HG03175 (cell line): ENCODE measurements around the gene SF3A1.
"Not testable (repeated sequence)": the region's sequence is repeated elsewhere in the genome, so short reads cannot be mapped to it uniquely, and the experiment has no call there.

ENCODE experiments used
- ATAC-seq: cut with Tn5 transposase; IDR thresholded peaks from one replicate; pipeline ENCODE4 v1.9.1; 2021; ENCODE audit warnings: mild to moderate bottlenecking, moderate library complexity; ENCODE audit not compliant: unreplicated experiment

The SF3A1 gene

GRCh38 chr22:30348809-30349208 is 7.9 kb downstream of the SF3A1 start:
- no peak for ATAC-seq

- ATAC-seq, result no peak
Observed at GRCh38 chr22:30348404-30348803, 8.3 kb downstream of the SF3A1 start.

GRCh38 chr22:30347255-30347892 is 9.3 kb downstream of the SF3A1 start:
- ATAC-seq, result no peak

GRCh38 chr22:30344447-30345200 is 12.1 kb downstream of the SF3A1 start:
- no peak for ATAC-seq

- no peak for ATAC-seq
Observed at GRCh38 chr22:30340911-30341685, 15.6 kb downstream of the SF3A1 start.

GRCh38 chr22:30338802-30339201 is 17.9 kb downstream of the SF3A1 start:
- ATAC-seq, result no peak

- not testable (repeated sequence) for ATAC-seq
Observed at GRCh38 chr22:30338341-30338740, 18.4 kb downstream of the SF3A1 start.

GRCh38 chr22:30337461-30337778 is 19.3 kb downstream of the SF3A1 start:
- no peak for ATAC-seq

GRCh38 chr22:30336752-30337460 is 19.8 kb downstream of the SF3A1 start:
- no peak for ATAC-seq

GRCh38 chr22:30335236-30335635 is 21.5 kb downstream of the SF3A1 start:
- no peak for ATAC-seq

GRCh38 chr22:30334646-30335045 is 22.0 kb downstream of the SF3A1 start:
- ATAC-seq, result no peak

- no peak for ATAC-seq
Observed at GRCh38 chr22:30333707-30334087, 23.0 kb downstream of the SF3A1 start.

- no peak for ATAC-seq
Observed at GRCh38 chr22:30332994-30333706, 23.5 kb downstream of the SF3A1 start.

GRCh38 chr22:30332551-30332950 is 24.1 kb downstream of the SF3A1 start:
- ATAC-seq, result no peak

GRCh38 chr22:30328466-30329049 is 28.1 kb downstream of the SF3A1 start:
- no peak for ATAC-seq

GRCh38 chr22:30327864-30328345 is 28.8 kb downstream of the SF3A1 start:
- no peak for ATAC-seq

GRCh38 chr22:30326706-30327362 is 29.9 kb downstream of the SF3A1 start, which contains the start of gene TBC1D10A:
Gene TBC1D10A, minus strand, starts transcription at chr22:30326941. Its CDS starts 60 bp downstream, at chr22:30326881.
- ATAC-seq, result peak; percentile 87

GRCh38 chr22:30326255-30326705 is 30.4 kb downstream of the SF3A1 start:
- ATAC-seq, result peak; percentile 23

- no peak for ATAC-seq
Observed at GRCh38 chr22:30325724-30326254, 30.9 kb downstream of the SF3A1 start.
